WERI-Rb-1 (cell line): ENCODE measurements around the gene DZIP1.
A peak's percentile ranks its signal among the peaks of the same experiment; 100 is the strongest.

ENCODE experiments used
- DNase-seq: peaks from one replicate; pipeline ENCODE4 v3.0.0-alpha.2; 2020
- H3K27ac ChIP-seq: fragments of 250-450 bp; sonication (Bioruptor Pico); 2 replicates; pipeline ENCODE4 v1.5.1; 2020; ENCODE audit warnings: mild to moderate bottlenecking, moderate library complexity
- H3K27me3 ChIP-seq: fragments of 250-450 bp; sonication (Bioruptor Pico); 2 replicates; pipeline ENCODE4 v1.5.1; 2021; ENCODE audit warnings: mild to moderate bottlenecking, low read depth, moderate library complexity; ENCODE audit not compliant: insufficient read depth, severe bottlenecking
- H3K36me3 ChIP-seq: fragments of 250-450 bp; sonication (Bioruptor Pico); 2 replicates; pipeline ENCODE4 v1.5.1; 2020; ENCODE audit warnings: mild to moderate bottlenecking, moderate library complexity
- H3K4me3 ChIP-seq: 2 replicates; pipeline ENCODE4 v1.5.1; 2011; ENCODE audit warnings: low read depth, mild to moderate bottlenecking, control low read depth, low read length
- H3K9me3 ChIP-seq: fragments of 250-450 bp; sonication (Bioruptor Pico); 2 replicates; pipeline ENCODE4 v1.5.1; 2021; ENCODE audit warnings: mild to moderate bottlenecking, moderate library complexity; ENCODE audit not compliant: severe bottlenecking
- CTCF ChIP-seq: IDR thresholded peaks from 2 replicates; pipeline ENCODE4 v1.5.1; 2011; ENCODE audit warnings: low read depth, mild to moderate bottlenecking, control low read depth, inconsistent platforms, low read length

DZIP1 gene

GRCh38 chr13:95650696-95651095 is 6.2 kb upstream of the DZIP1 start:
- H3K27me3 ChIP-seq, result no peaks in the 10 kb centered on the region
- no peaks in the 10 kb centered on the region for H3K36me3 ChIP-seq
- no peaks in the 10 kb centered on the region for H3K9me3 ChIP-seq
- H3K4me3 ChIP-seq, result no peak overlapping the region
- DNase-seq, result no peak
- TF ChIP-seq CTCF, result no peak
- H3K27ac ChIP-seq, result no peak overlapping the region

GRCh38 chr13:95647321-95647720 is 2.8 kb upstream of the DZIP1 start:
- Histone ChIP-seq H3K9me3 (no peaks in the 10 kb centered on the region), H3K4me3 (no peak overlapping the region), H3K27ac (no peak overlapping the region), H3K36me3 (peaks cover 11% of the 10 kb centered on the region), H3K27me3 (no peaks in the 10 kb centered on the region)
- no peak for TF ChIP-seq CTCF
- no peak for DNase-seq

- H3K27me3 ChIP-seq, result no peaks in the 10 kb centered on the region
- peak overlapping the region; percentile 89 for H3K4me3 ChIP-seq
- peak overlapping the region; percentile 93 for H3K27ac ChIP-seq
- H3K9me3 ChIP-seq, result no peaks in the 10 kb centered on the region
- no peak for TF ChIP-seq CTCF
- H3K36me3 ChIP-seq, result peaks cover 39% of the 10 kb centered on the region
- peak; percentile 68 for DNase-seq
These were observed 439 bp downstream of the DZIP1 start for GRCh38 chr13:95643936-95644598.

GRCh38 chr13:95643571-95643935 is 953 bp downstream of the DZIP1 start:
- H3K36me3 ChIP-seq, result peaks cover 44% of the 10 kb centered on the region
- H3K27me3 ChIP-seq, result no peaks in the 10 kb centered on the region
- H3K4me3 ChIP-seq, result peak overlapping the region; percentile 89
- DNase-seq, result peak; percentile 70
- H3K9me3 ChIP-seq, result no peaks in the 10 kb centered on the region
- peak overlapping the region; percentile 93 for H3K27ac ChIP-seq
- TF ChIP-seq CTCF, result no peak

- Histone ChIP-seq H3K27me3 (no peaks in the 10 kb centered on the region), H3K27ac (peak overlapping the region; percentile 93), H3K9me3 (no peaks in the 10 kb centered on the region), H3K4me3 (peak overlapping the region; percentile 89), H3K36me3 (peaks cover 49% of the 10 kb centered on the region)
- TF ChIP-seq CTCF, result no peak
- no peak for DNase-seq
These were observed 1.5 kb downstream of the DZIP1 start for GRCh38 chr13:95642999-95643398.

- DNase-seq, result no peak
- H3K9me3 ChIP-seq, result no peaks in the 10 kb centered on the region
- TF ChIP-seq CTCF, result no peak
- no peak overlapping the region for H3K4me3 ChIP-seq
- H3K27ac ChIP-seq, result no peak overlapping the region
- peaks cover 56% of the 10 kb centered on the region for H3K36me3 ChIP-seq
- no peaks in the 10 kb centered on the region for H3K27me3 ChIP-seq
These were observed 2.4 kb downstream of the DZIP1 start for GRCh38 chr13:95642028-95642621.
